A549 treated with AZD9567 at 1 μM for 4 hours (cell line): Measurements from ENCODE around the gene NPIPB6. TPM values are rescaled to one million over a fixed set of nuclear protein-coding genes. Genes with fewer than 3 reads are reported as not detected.

ENCODE experiments used
- total RNA-seq: library from RNA; stranded (reverse); fragments of 200-300 nt; extraction: Qiagen RNA extraction; gene quantifications from 5 replicates; pipeline ENCODE4 v1.2.3, GENCODE V29; 2022; ENCODE audit not compliant: insufficient read depth

Gene NPIPB6
- total RNA-seq, result 2.0 to 5.2 TPM (median 2.3 TPM) in 5 replicates

GRCh38 chr16:28363408-28363807 lies at the start of gene NPIPB6:
Gene NPIPB6 (minus strand): TSS chr16:28363508. CDS start chr16:28362822, 686 bp downstream.

GRCh38 chr16:28403220-28404072 lies 40.1 kb upstream of the NPIPB6 start, which contains the start of gene EIF3CL:
Gene EIF3CL (minus strand): TSS chr16:28403841. CDS start chr16:28403618, 223 bp downstream.

Other genes starting within 250 kb of the NPIPB6 start
- 64.4 to 106 TPM (median 103 TPM) in 5 replicates for gene XPO6, start 151.5 kb downstream of the NPIPB6 start, total RNA-seq
- gene SBK1, start 71.0 kb downstream of the NPIPB6 start, total RNA-seq, result 0.15 to 1.0 TPM (median 0.25 TPM) in 5 replicates
- 64.9 to 114 TPM (median 75.9 TPM) in 5 replicates for gene EIF3CL, start 40.3 kb upstream of the NPIPB6 start, total RNA-seq
- gene NPIPB7, start 108.8 kb upstream of the NPIPB6 start, total RNA-seq, result 0.10 to 0.30 TPM (median 0.18 TPM) in 4 of 5 replicates, not detected in the other
- 24.9 to 35.6 TPM (median 29.4 TPM) in 5 replicates for gene CLN3, start 128.6 kb upstream of the NPIPB6 start, total RNA-seq
- 0.03 to 0.06 TPM (median 0.04 TPM) in 4 of 5 replicates, not detected in the other for gene APOBR, start 131.1 kb upstream of the NPIPB6 start, total RNA-seq
- gene IL27, start 143.3 kb upstream of the NPIPB6 start, total RNA-seq, result not detected in 5 replicates
- gene NUPR1, start 175.5 kb upstream of the NPIPB6 start, total RNA-seq, result 12.2 to 19.1 TPM (median 15.2 TPM) in 5 replicates
- gene SGF29, start 190.4 kb upstream of the NPIPB6 start, total RNA-seq, result 22.9 to 31.6 TPM (median 23.9 TPM) in 5 replicates
- 0.10 TPM in 1 of 5 replicates, not detected in the others for gene SULT1A2, start 233.5 kb upstream of the NPIPB6 start, total RNA-seq
- 3.3 to 6.4 TPM (median 5.0 TPM) in 5 replicates for gene SULT1A1, start 246.5 kb upstream of the NPIPB6 start, total RNA-seq